ENCODE measurements around the gene CELF2.

The CELF2 gene

GRCh38 chr10:11154333-11154732 lies 136.7 kb downstream of the CELF2 start:
- in situ Hi-C loops (cut with HindIII; ENCODE audit: low sequenced_read_pairs): no loop called here
- DNase-seq (ENCODE audit: low read depth): no peak
- no peak for TF ChIP-seq CTCF (IDR thresholded peaks at IDR 0.05; ENCODE audit: low read depth, low read length, missing control alignments)
- no peak overlapping the region for H3K4me3 ChIP-seq (ENCODE audit: low read depth, low read length)

- TF ChIP-seq CTCF (IDR thresholded peaks at IDR 0.05; ENCODE audit: low read depth, low read length, missing control alignments): no peak
- in situ Hi-C loops (cut with HindIII; ENCODE audit: low sequenced_read_pairs): no loop called here
- H3K4me3 ChIP-seq (ENCODE audit: low read depth, low read length): no peak overlapping the region
- DNase-seq (ENCODE audit: low read depth): no peak
Observed at GRCh38 chr10:11154849-11155498, 137.3 kb downstream of the CELF2 start.

- no peak for DNase-seq (ENCODE audit: low read depth)
- in situ Hi-C loops (cut with HindIII; ENCODE audit: low sequenced_read_pairs): no loop called here
- H3K4me3 ChIP-seq (ENCODE audit: low read depth, low read length): no peak overlapping the region
- TF ChIP-seq CTCF (IDR thresholded peaks at IDR 0.05; ENCODE audit: low read depth, low read length, missing control alignments): no peak
Observed at GRCh38 chr10:11156480-11156879, 138.8 kb downstream of the CELF2 start.

GRCh38 chr10:11157292-11158076 lies 139.8 kb downstream of the CELF2 start:
- H3K4me3 ChIP-seq (ENCODE audit: low read depth, low read length): no peak overlapping the region
- DNase-seq (ENCODE audit: low read depth): no peak
- no peak for TF ChIP-seq CTCF (IDR thresholded peaks at IDR 0.05; ENCODE audit: low read depth, low read length, missing control alignments)
- in situ Hi-C loops (cut with HindIII; ENCODE audit: low sequenced_read_pairs): no loop called here

- no peak for DNase-seq (ENCODE audit: low read depth)
- H3K4me3 ChIP-seq (ENCODE audit: low read depth, low read length): no peak overlapping the region
- in situ Hi-C loops (cut with HindIII; ENCODE audit: low sequenced_read_pairs): no loop called here
- TF ChIP-seq CTCF (IDR thresholded peaks at IDR 0.05; ENCODE audit: low read depth, low read length, missing control alignments): no peak
Observed at GRCh38 chr10:11158080-11158479, 140.4 kb downstream of the CELF2 start.

GRCh38 chr10:11159543-11160215 lies 142.0 kb downstream of the CELF2 start:
- no peak for DNase-seq (ENCODE audit: low read depth)
- no peak overlapping the region for H3K4me3 ChIP-seq (ENCODE audit: low read depth, low read length)
- no peak for TF ChIP-seq CTCF (IDR thresholded peaks at IDR 0.05; ENCODE audit: low read depth, low read length, missing control alignments)
- in situ Hi-C loops (cut with HindIII; ENCODE audit: low sequenced_read_pairs): no loop called here
